ENCODE data around the gene DTX1.

DTX1 gene

GRCh38 chr12:113099764-113100163 is 43.2 kb downstream of the DTX1 start:
- peaks cover 29% of the 10 kb centered on the region for H3K36me3 Mint-ChIP-seq (ENCODE audit: low read depth)
- H3K9me3 Mint-ChIP-seq, result no peaks in the 10 kb centered on the region
- peaks cover 29% of the 10 kb centered on the region for H3K27me3 Mint-ChIP-seq
- H3K4me3 Mint-ChIP-seq, result no peak overlapping the region
- no peak overlapping the region for H3K27ac Mint-ChIP-seq
- peaks cover 15% of the 10 kb centered on the region for H3K4me1 Mint-ChIP-seq (ENCODE audit: low read depth)
- intact Hi-C loops (cut with micrococcal nuclease), result loop anchor here (10.0 kb wide), 1 partner anchor 105 kb away; no protein-coding TSS in a partner anchor

GRCh38 chr12:113101751-113102150 is 45.2 kb downstream of the DTX1 start:
- H3K27ac Mint-ChIP-seq, result no peak overlapping the region
- H3K36me3 Mint-ChIP-seq (ENCODE audit: low read depth), result peaks cover 49% of the 10 kb centered on the region
- no peaks in the 10 kb centered on the region for H3K9me3 Mint-ChIP-seq
- intact Hi-C loops (cut with micrococcal nuclease), result no loop called here
- H3K27me3 Mint-ChIP-seq, result peaks cover 33% of the 10 kb centered on the region
- peaks cover 15% of the 10 kb centered on the region for H3K4me1 Mint-ChIP-seq (ENCODE audit: low read depth)
- H3K4me3 Mint-ChIP-seq, result no peak overlapping the region

- Mint-ChIP-seq H3K27ac (no peak overlapping the region), H3K4me1 (ENCODE audit: low read depth) (peaks cover 15% of the 10 kb centered on the region), H3K9me3 (no peaks in the 10 kb centered on the region), H3K4me3 (no peak overlapping the region), H3K27me3 (peaks cover 28% of the 10 kb centered on the region), H3K36me3 (ENCODE audit: low read depth) (peaks cover 59% of the 10 kb centered on the region)
- intact Hi-C loops (cut with micrococcal nuclease), result no loop called here
These were observed 46.3 kb downstream of the DTX1 start for GRCh38 chr12:113102811-113103210.

- H3K36me3 Mint-ChIP-seq (ENCODE audit: low read depth), result peaks cover 66% of the 10 kb centered on the region
- H3K27me3 Mint-ChIP-seq, result peaks cover 29% of the 10 kb centered on the region
- no peaks in the 10 kb centered on the region for H3K9me3 Mint-ChIP-seq
- H3K4me1 Mint-ChIP-seq (ENCODE audit: low read depth), result peaks cover 10% of the 10 kb centered on the region
- no peak overlapping the region for H3K27ac Mint-ChIP-seq
- no peak overlapping the region for H3K4me3 Mint-ChIP-seq
- intact Hi-C loops (cut with micrococcal nuclease), result no loop called here
These were observed 47.4 kb downstream of the DTX1 start for GRCh38 chr12:113103756-113104450.

- H3K4me1 Mint-ChIP-seq (ENCODE audit: low read depth), result peaks cover 5% of the 10 kb centered on the region
- peaks cover 66% of the 10 kb centered on the region for H3K36me3 Mint-ChIP-seq (ENCODE audit: low read depth)
- H3K4me3 Mint-ChIP-seq, result no peak overlapping the region
- intact Hi-C loops (cut with micrococcal nuclease), result no loop called here
- H3K27ac Mint-ChIP-seq, result no peak overlapping the region
- peaks cover 32% of the 10 kb centered on the region for H3K27me3 Mint-ChIP-seq
- no peaks in the 10 kb centered on the region for H3K9me3 Mint-ChIP-seq
These were observed 48.5 kb downstream of the DTX1 start for GRCh38 chr12:113104953-113105510.

GRCh38 chr12:113105606-113106271 is 49.2 kb downstream of the DTX1 start:
- no peak overlapping the region for H3K27ac Mint-ChIP-seq
- H3K36me3 Mint-ChIP-seq (ENCODE audit: low read depth), result peaks cover 66% of the 10 kb centered on the region
- H3K4me1 Mint-ChIP-seq (ENCODE audit: low read depth), result peaks cover 5% of the 10 kb centered on the region
- H3K27me3 Mint-ChIP-seq, result peaks cover 34% of the 10 kb centered on the region
- intact Hi-C loops (cut with micrococcal nuclease), result no loop called here
- no peak overlapping the region for H3K4me3 Mint-ChIP-seq
- H3K9me3 Mint-ChIP-seq, result no peaks in the 10 kb centered on the region

GRCh38 chr12:113106361-113106760 is 49.8 kb downstream of the DTX1 start:
- Mint-ChIP-seq H3K4me1 (ENCODE audit: low read depth) (peaks cover 5% of the 10 kb centered on the region), H3K4me3 (no peak overlapping the region), H3K9me3 (no peaks in the 10 kb centered on the region), H3K27me3 (peaks cover 34% of the 10 kb centered on the region), H3K27ac (no peak overlapping the region), H3K36me3 (ENCODE audit: low read depth) (peaks cover 71% of the 10 kb centered on the region)
- intact Hi-C loops (cut with micrococcal nuclease), result no loop called here

- H3K36me3 Mint-ChIP-seq (ENCODE audit: low read depth), result peaks cover 82% of the 10 kb centered on the region
- peaks cover 5% of the 10 kb centered on the region for H3K4me1 Mint-ChIP-seq (ENCODE audit: low read depth)
- peaks cover 36% of the 10 kb centered on the region for H3K27me3 Mint-ChIP-seq
- H3K4me3 Mint-ChIP-seq, result no peak overlapping the region
- intact Hi-C loops (cut with micrococcal nuclease), result no loop called here
- H3K27ac Mint-ChIP-seq, result no peak overlapping the region
- H3K9me3 Mint-ChIP-seq, result no peaks in the 10 kb centered on the region
These were observed 51.8 kb downstream of the DTX1 start for GRCh38 chr12:113108308-113108707.

- intact Hi-C loops (cut with micrococcal nuclease), result no loop called here
- H3K4me3 Mint-ChIP-seq, result no peak overlapping the region
- H3K4me1 Mint-ChIP-seq (ENCODE audit: low read depth), result no peaks in the 10 kb centered on the region
- H3K27ac Mint-ChIP-seq, result no peak overlapping the region
- H3K36me3 Mint-ChIP-seq (ENCODE audit: low read depth), result peaks cover 92% of the 10 kb centered on the region
- no peaks in the 10 kb centered on the region for H3K9me3 Mint-ChIP-seq
- peaks cover 29% of the 10 kb centered on the region for H3K27me3 Mint-ChIP-seq
These were observed 52.8 kb downstream of the DTX1 start for GRCh38 chr12:113109360-113109759.

GRCh38 chr12:113109872-113110599 is 53.5 kb downstream of the DTX1 start:
- Mint-ChIP-seq H3K27ac (no peak overlapping the region), H3K36me3 (ENCODE audit: low read depth) (peaks cover 95% of the 10 kb centered on the region), H3K4me1 (ENCODE audit: low read depth) (no peaks in the 10 kb centered on the region), H3K27me3 (peaks cover 25% of the 10 kb centered on the region), H3K9me3 (no peaks in the 10 kb centered on the region), H3K4me3 (no peak overlapping the region)
- intact Hi-C loops (cut with micrococcal nuclease), result no loop called here

GRCh38 chr12:113111247-113111646 is 54.7 kb downstream of the DTX1 start:
- Mint-ChIP-seq H3K4me3 (no peak overlapping the region), H3K27ac (no peak overlapping the region), H3K4me1 (ENCODE audit: low read depth) (no peaks in the 10 kb centered on the region), H3K27me3 (peaks cover 18% of the 10 kb centered on the region), H3K9me3 (no peaks in the 10 kb centered on the region), H3K36me3 (ENCODE audit: low read depth) (peaks cover 95% of the 10 kb centered on the region)
- intact Hi-C loops (cut with micrococcal nuclease), result no loop called here

- H3K36me3 Mint-ChIP-seq (ENCODE audit: low read depth), result peaks cover 94% of the 10 kb centered on the region
- no peaks in the 10 kb centered on the region for H3K9me3 Mint-ChIP-seq
- H3K27me3 Mint-ChIP-seq, result peaks cover 16% of the 10 kb centered on the region
- H3K27ac Mint-ChIP-seq, result no peak overlapping the region
- intact Hi-C loops (cut with micrococcal nuclease), result no loop called here
- no peaks in the 10 kb centered on the region for H3K4me1 Mint-ChIP-seq (ENCODE audit: low read depth)
- H3K4me3 Mint-ChIP-seq, result no peak overlapping the region
These were observed 55.7 kb downstream of the DTX1 start for GRCh38 chr12:113112043-113112899.

GRCh38 chr12:113113397-113113796 is 56.9 kb downstream of the DTX1 start:
- H3K27ac Mint-ChIP-seq, result no peak overlapping the region
- no peaks in the 10 kb centered on the region for H3K9me3 Mint-ChIP-seq
- peaks cover 11% of the 10 kb centered on the region for H3K27me3 Mint-ChIP-seq
- no peak overlapping the region for H3K4me3 Mint-ChIP-seq
- H3K4me1 Mint-ChIP-seq (ENCODE audit: low read depth), result no peaks in the 10 kb centered on the region
- intact Hi-C loops (cut with micrococcal nuclease), result no loop called here
- H3K36me3 Mint-ChIP-seq (ENCODE audit: low read depth), result peaks cover 83% of the 10 kb centered on the region
